NCI-H2029 treated with DMSO at 0.1 percent for 48 hours (cell line): ENCODE measurements around the gene EDEM2.
"Not testable (repeated sequence)": the region's sequence is repeated elsewhere in the genome, so short reads cannot be mapped to it uniquely, and the experiment has no call there.

Experiments used
- DNase-seq: peaks from one replicate; lab custom pipeline; 2025; lab: John Stamatoyannopoulos, UW

The EDEM2 gene

GRCh38 chr20:35129647-35130069 lies 17.5 kb downstream of the EDEM2 start:
- DNase-seq = no peak

GRCh38 chr20:35125753-35126152 lies 21.4 kb downstream of the EDEM2 start:
- no peak for DNase-seq

- DNase-seq = no peak
Observed at GRCh38 chr20:35122756-35123405, 24.3 kb downstream of the EDEM2 start.

GRCh38 chr20:35121186-35121585 lies 25.9 kb downstream of the EDEM2 start:
- DNase-seq = no peak

GRCh38 chr20:35120012-35120701 lies 27.0 kb downstream of the EDEM2 start:
- no peak for DNase-seq

DNA sequence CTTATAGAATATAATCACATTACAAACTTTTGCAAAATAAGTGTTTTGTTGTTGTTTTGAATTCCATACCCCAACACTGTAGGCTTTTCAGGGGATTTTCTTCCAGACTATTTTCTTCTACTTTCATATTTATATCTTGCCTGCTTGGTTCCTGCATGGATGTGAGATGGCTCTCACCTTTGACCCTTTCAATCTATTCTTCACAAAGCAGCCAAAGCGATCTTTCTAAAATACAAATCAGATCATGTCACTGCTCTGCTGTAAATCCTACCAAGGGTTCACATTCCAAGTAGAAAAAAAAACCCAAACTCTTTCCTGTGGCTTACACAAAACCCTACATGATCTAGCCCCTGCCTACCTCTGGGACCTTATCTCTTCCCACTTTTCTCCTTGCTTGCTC lies 29.5 kb downstream of the EDEM2 start:
- DNase-seq = no peak

- DNase-seq = no peak
Observed at GRCh38 chr20:35117196-35117595, 29.9 kb downstream of the EDEM2 start.

GRCh38 chr20:35116258-35116657 lies 30.9 kb downstream of the EDEM2 start:
- DNase-seq = no peak

DNA sequence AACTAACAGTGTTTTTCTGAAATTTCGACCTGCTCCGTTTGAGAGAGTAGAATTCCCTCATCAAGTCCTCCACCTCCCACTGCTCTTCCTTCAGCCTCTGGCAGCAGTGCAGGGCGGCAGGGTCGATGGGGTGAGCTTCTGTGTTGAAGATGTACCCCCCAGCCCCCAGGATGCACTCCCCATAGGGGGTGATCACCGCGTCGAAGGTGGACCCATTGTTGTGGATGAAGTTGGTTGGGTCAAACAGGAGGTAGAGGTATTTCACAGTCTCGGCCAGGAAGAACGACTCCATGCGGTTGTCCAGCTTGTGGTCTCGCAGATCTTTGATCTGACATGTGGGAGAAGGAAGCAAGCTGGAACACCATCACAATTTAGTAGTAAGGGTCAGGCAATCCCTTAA lies 31.5 kb downstream of the EDEM2 start:
- DNase-seq = no peak

GRCh38 chr20:35112276-35112675 lies 34.9 kb downstream of the EDEM2 start:
- not testable (repeated sequence) for DNase-seq

- DNase-seq = no peak
Observed at GRCh38 chr20:35111141-35111888, 35.8 kb downstream of the EDEM2 start.

- DNase-seq = no peak
Observed at GRCh38 chr20:35108921-35109320, 38.2 kb downstream of the EDEM2 start.

- DNase-seq = no peak
Observed at GRCh38 chr20:35106827-35107380, 40.2 kb downstream of the EDEM2 start.

DNA sequence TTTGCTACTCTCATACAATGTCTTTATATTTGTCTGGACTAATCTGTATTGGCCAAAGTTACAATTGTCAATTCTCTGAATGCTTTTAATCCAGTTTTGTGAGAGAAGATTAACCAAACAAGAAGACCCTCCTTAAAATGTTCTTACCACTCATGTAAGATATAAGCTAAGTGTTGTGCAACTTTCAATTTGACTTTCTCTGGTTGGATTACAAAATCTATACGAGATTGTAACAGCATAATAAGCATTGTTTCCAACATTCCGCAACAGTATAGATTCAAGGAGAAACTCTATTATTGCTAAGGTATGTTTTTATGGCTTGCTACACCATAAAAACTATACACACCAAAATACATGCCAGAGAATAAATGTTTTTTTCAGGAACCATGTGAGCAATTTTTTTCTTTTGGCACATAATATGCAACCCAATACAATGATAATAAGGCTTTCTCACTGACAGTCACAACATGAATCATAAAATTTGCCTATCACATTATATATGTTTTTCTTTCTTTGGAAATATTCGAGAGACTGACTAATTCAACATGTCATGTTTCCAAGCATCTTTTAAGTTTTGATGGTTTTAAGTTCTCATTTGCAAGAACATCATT lies 42.3 kb downstream of the EDEM2 start:
- DNase-seq = no peak

DNA sequence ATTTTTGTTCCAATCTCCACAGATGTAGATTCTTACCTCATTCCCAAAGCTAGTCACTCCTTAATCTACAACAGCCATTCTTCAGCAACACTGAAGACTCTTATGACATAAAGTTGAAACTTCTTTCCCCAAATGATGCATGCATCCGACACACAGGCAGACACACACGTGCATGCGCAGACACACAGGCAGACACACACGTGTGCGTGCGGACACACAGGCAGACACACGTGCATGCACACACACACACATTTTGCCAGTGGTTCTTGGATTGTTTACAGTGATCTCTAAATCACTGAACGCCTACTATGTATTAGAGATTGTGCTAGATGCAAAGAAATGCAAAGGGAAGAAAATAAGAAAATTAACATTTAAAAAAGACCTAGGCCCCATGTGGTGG lies 45.5 kb downstream of the EDEM2 start:
- DNase-seq = no peak

- DNase-seq = no peak
Observed at GRCh38 chr20:35093267-35093884, 53.8 kb downstream of the EDEM2 start.

DNA sequence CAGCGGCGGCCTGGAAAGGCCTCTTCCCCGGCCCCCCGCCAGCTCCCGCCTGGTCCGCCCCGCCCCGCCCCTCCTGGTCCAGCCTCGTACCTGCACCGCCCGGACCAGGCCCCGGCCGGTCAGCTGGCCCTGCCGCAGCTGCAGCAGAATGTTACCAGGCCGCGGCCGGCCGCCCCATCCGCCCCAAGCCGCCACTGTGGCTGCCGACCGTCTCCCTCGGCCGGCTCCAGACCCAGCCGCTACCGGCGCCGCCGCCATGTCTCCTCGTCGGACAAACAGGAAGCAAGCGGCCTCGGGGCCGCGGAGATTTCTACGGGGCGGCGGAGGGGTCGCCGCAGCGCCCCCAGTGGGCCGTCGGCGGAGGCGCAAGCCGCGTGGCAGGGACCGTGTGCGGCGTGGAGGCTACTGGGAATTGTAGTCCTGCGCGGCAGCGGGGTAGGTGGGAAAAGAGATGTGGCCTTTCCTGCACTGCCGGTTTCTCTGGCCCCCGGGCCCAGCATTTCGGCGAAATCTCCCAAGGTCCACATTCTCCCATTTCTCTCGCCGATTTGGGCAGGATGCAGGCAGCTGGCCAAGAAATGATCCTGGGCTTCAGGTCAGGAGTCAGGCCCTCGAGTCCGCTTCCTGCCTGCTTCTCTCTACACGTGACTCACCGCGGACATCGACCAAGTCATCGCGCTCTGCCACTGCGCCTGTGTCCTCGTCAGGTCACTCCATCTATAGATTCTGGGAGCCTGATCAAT lies 54.4 kb downstream of the EDEM2 start, which contains the start of gene TRPC4AP:
Gene TRPC4AP (minus strand): TSS at position 284 of the 743 bp plus-strand sequence. CDS start 26 bp downstream, at position 258.
- DNase-seq = peak; percentile 81

GRCh38 chr20:35091816-35092523 lies 55.2 kb downstream of the EDEM2 start:
- DNase-seq = no peak

GRCh38 chr20:35088231-35089145 lies 58.6 kb downstream of the EDEM2 start:
- no peak for DNase-seq
